ENCODE results near the gene MLX. TPM values are rescaled to one million over a fixed set of nuclear protein-coding genes. Genes with fewer than 3 reads are reported as not detected.

MLX gene
- total and polyA plus RNA-seq, 7 donors = 24.7 to 129 (median 50.5) TPM

DNA sequence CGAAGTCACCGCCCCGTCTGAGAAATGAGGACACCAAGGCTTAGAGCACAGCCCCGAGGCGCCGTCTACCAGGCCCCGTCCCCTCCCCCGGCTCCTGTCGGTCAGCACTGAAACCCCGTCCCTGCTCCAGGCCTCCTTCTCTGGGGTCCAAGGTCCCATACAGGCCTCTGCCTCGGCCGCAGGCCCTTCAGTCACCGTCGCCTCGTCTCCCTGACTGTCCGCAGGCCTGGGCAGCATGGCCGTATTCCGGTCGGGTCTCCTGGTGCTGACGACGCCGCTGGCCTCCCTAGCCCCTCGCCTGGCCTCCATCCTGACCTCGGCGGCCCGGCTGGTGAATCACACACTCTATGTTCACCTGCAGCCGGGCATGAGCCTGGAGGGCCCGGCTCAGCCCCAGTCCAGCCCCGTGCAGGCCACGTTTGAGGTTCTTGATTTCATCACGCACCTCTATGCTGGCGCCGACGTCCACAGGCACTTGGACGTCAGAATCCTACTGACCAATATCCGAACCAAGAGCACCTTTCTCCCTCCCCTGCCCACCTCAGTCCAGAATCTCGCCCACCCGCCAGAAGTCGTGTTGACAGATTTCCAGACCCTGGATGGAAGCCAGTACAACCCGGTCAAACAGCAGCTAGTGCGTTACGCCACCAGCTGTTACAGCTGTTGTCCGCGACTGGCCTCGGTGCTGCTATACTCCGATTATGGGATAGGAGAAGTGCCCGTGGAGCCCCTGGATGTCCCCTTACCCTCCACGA lies 4.3 kb upstream of the MLX start:
- Histone ChIP-seq H3K9me3 (no peaks in the 10 kb centered on the region), H3K27ac (peak overlapping the region; percentile 81 to 90 (median 86)), H3K36me3 (peaks cover 7 to 24% (median 18%) of the 10 kb centered on the region in 4 donors), H3K4me1 (peaks cover 0 to 46% (median 42%) of the 10 kb centered on the region in 4 donors), H3K4me3 (peak overlapping the region; percentile 67 to 95 (median 80)), H3K27me3 (no peaks in the 10 kb centered on the region)
- TF ChIP-seq POLR2A (IDR thresholded peaks at IDR 0.05) = no peak
- WGBS, 2 donors = 3 to 13% methylated on average over 48 of the region's 48 CpGs
- no peak for DNase-seq
- intact Hi-C loops (cut with DNase I) = no loop called here

DNA sequence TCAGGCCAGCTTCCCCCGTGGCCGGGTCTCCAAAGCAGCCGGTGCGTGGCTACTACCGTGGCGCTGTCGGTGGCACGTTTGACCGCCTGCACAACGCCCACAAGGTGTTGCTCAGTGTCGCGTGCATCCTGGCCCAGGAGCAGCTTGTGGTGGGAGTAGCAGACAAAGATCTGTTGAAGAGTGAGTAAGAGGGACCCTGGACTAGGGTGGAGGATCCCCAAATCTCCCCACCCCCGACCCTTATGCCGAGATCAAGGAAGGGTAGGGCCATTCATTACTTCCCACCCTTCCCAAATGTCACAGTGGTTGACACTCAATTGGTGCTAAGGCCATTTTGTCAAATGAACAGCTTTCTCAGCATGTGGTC lies 3.8 kb upstream of the MLX start:
- no peak for DNase-seq
- Histone ChIP-seq H3K9me3 (no peaks in the 10 kb centered on the region), H3K27ac (peak overlapping the region; percentile 81 to 90 (median 86)), H3K27me3 (no peaks in the 10 kb centered on the region), H3K36me3 (peaks cover 7 to 24% (median 18%) of the 10 kb centered on the region in 4 donors), H3K4me3 (peak overlapping the region; percentile 67 to 95 (median 80)), H3K4me1 (peaks cover 0 to 52% (median 47%) of the 10 kb centered on the region in 4 donors)
- WGBS, 2 donors = 31 to 72% methylated on average over 14 of the region's 14 CpGs
- TF ChIP-seq, protein P1, sequence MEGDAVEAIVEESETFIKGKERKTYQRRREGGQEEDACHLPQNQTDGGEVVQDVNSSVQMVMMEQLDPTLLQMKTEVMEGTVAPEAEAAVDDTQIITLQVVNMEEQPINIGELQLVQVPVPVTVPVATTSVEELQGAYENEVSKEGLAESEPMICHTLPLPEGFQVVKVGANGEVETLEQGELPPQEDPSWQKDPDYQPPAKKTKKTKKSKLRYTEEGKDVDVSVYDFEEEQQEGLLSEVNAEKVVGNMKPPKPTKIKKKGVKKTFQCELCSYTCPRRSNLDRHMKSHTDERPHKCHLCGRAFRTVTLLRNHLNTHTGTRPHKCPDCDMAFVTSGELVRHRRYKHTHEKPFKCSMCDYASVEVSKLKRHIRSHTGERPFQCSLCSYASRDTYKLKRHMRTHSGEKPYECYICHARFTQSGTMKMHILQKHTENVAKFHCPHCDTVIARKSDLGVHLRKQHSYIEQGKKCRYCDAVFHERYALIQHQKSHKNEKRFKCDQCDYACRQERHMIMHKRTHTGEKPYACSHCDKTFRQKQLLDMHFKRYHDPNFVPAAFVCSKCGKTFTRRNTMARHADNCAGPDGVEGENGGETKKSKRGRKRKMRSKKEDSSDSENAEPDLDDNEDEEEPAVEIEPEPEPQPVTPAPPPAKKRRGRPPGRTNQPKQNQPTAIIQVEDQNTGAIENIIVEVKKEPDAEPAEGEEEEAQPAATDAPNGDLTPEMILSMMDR (IDR thresholded peaks at IDR 0.05) = no peak
- TF ChIP-seq POLR2A (IDR thresholded peaks at IDR 0.05) = no peak
- intact Hi-C loops (cut with DNase I) = no loop called here

DNA sequence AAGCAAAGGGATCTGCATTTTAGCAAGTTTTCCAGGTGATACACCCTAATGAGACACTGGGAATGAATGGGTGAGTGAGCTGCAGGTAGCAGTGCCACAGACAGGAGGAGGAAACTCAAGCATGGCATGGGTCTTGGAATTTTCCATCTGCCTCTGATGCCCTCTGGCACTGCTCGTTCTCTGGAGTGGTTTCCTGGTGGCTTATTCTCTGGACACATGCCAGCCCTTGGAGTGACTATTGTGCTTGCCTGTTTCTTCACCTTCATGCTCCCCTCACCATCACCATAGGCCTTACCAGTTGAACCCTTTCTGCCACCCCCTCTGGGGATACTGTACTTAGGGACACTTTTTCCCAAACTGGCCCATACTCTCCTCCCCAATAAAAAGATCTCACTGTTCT lies 3.4 kb upstream of the MLX start:
- Histone ChIP-seq H3K4me1 (peaks cover 0 to 56% (median 51%) of the 10 kb centered on the region in 4 donors), H3K27ac (peak overlapping the region in 1 of 4 donors; percentile 90), H3K9me3 (no peaks in the 10 kb centered on the region), H3K36me3 (peaks cover 7 to 25% (median 18%) of the 10 kb centered on the region in 4 donors), H3K27me3 (no peaks in the 10 kb centered on the region), H3K4me3 (peak overlapping the region in 1 of 4 donors; percentile 95)
- TF ChIP-seq EP300 (IDR thresholded peaks at IDR 0.05) (no peak), POLR2A (IDR thresholded peaks at IDR 0.05) (no peak), POLR2AphosphoS5 (IDR thresholded peaks at IDR 0.05) (no peak)
- TF ChIP-seq, protein P1 (IDR thresholded peaks at IDR 0.05) = no peak
- intact Hi-C loops (cut with DNase I) = no loop called here
- DNase-seq = no peak
- WGBS, 2 donors = 5 to 47% methylated on average over 1 of the region's 1 CpG

DNA sequence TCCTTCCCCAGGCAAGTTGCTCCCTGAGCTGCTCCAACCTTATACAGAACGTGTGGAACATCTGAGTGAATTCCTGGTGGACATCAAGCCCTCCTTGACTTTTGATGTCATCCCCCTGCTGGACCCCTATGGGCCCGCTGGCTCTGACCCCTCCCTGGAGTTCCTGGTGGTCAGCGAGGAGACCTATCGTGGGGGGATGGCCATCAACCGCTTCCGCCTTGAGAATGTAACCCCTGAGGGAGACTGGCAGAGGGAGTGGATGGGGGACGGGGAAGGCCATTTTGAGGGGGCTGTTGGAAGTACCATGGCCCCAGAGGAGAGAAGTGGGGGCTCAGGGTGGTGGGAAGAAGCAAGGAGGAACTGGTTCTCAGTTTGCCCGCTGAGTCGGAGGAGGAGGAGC lies 3.0 kb upstream of the MLX start:
- DNase-seq = no peak
- Histone ChIP-seq H3K4me3 (no peak overlapping the region), H3K27me3 (no peaks in the 10 kb centered on the region), H3K4me1 (peaks cover 0 to 60% (median 53%) of the 10 kb centered on the region in 4 donors), H3K27ac (no peak overlapping the region), H3K9me3 (no peaks in the 10 kb centered on the region), H3K36me3 (peaks cover 9 to 29% (median 20%) of the 10 kb centered on the region in 4 donors)
- intact Hi-C loops (cut with DNase I) = no loop called here
- TF ChIP-seq, protein P1 (IDR thresholded peaks at IDR 0.05) = no peak
- no peak for TF ChIP-seq POLR2AphosphoS5 (IDR thresholded peaks at IDR 0.05)
- TF ChIP-seq POLR2A (IDR thresholded peaks at IDR 0.05) = no peak
- no peak for TF ChIP-seq EP300 (IDR thresholded peaks at IDR 0.05)
- WGBS, 2 donors = 83 to 90% methylated on average over 9 of the region's 9 CpGs

DNA sequence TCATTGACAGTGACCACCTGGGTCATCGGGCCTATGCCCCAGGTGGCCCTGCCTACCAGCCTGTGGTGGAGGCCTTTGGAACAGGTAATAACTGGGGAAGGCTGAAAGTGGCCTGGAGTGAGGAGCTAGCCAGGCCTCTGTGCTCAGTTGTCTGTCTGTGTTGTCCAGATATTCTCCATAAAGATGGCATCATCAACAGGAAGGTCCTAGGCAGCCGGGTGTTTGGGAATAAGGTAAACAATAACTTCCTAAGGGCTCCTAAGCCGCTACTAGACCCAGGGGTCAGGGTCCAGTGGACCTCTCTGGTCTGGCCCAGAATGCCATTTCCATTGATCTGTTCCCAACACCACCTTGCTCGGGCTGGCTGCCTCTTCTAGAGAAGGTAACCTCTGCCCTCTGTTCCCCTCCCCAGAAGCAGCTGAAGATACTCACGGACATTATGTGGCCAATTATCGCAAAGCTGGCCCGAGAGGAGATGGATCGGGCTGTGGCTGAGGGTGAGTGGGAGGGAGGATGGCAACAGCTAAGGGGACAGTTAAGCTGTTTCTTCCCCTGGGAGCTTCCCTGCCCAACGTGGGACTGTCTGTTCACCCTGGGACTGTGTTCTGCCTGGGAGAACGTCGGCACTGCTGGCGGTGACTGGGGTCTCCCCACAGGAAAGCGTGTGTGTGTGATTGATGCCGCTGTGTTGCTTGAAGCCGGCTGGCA lies 1.9 kb upstream of the MLX start:
- intact Hi-C loops (cut with DNase I) = no loop called here
- Histone ChIP-seq H3K4me1 (peaks cover 0 to 61% (median 53%) of the 10 kb centered on the region in 4 donors), H3K27me3 (no peaks in the 10 kb centered on the region), H3K36me3 (peaks cover 19 to 40% (median 30%) of the 10 kb centered on the region in 4 donors), H3K27ac (peak overlapping the region in 1 of 4 donors; percentile 97), H3K4me3 (no peak overlapping the region), H3K9me3 (no peaks in the 10 kb centered on the region)
- TF ChIP-seq POLR2AphosphoS5 (IDR thresholded peaks at IDR 0.05) (no peak), EP300 (IDR thresholded peaks at IDR 0.05) (no peak), POLR2A (IDR thresholded peaks at IDR 0.05) (no peak)
- TF ChIP-seq, protein P1 (IDR thresholded peaks at IDR 0.05) = no peak
- DNase-seq = no peak
- WGBS, 2 donors = 91 to 94% methylated on average over 15 of the region's 15 CpGs
